Gastrocnemius medialis (tissue), 4 donors: Measurements from ENCODE around the gene MAOB.

ENCODE experiments used
- POLR2A ChIP-seq, 2 donors: fragments of 450-650 bp; IDR thresholded peaks; one replicate each; pipeline ENCODE4 v1.6.1; 2017; ENCODE audit warnings: antibody characterized with exemption in 2 of 2, mild to moderate bottlenecking in 2 of 2, moderate library complexity in 2 of 2
- TF ChIP-seq, protein P1 (sequence below), 5 experiments: fragments of 450-650 bp in 3 of 5; fragments of 200-600 bp in 2 of 5; sonication (generic) in 2 of 5; IDR thresholded peaks in 4 of 5; conservative IDR thresholded peaks in 1 of 5; 1 replicate in 4 of 5; 2 replicates in 1 of 5; pipeline ENCODE4 v1.5.1; 2016 to 2019; ENCODE audit warnings: antibody characterized with exemption in 5 of 5, mild to moderate bottlenecking in 3 of 5, moderate library complexity in 3 of 5

DNA sequence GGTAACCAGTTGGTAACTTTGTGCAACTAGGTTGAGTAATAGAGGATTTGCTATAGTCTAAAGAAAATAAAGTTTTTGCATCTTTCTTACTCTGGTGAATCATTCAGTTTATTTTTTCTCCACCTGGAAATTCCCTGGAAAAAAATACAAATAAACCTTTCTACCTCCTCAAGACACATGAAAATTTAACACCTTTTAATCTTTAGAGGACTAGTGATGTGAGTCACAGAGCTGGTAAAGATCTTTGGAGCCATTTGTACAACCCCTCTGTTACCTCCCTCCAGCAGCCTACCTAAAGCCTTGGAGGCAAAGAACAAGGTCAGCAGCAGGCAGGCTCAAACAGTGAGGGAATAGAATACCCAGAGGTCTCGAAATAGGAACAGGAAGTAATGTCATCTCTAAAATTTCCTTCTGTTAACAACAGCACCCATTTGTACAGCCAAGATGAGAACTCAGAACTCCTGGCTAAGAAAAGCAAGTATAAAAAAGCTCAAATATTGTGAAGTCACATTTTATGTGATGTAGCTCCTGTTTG, 10.2 kb upstream of the MAOB start:
- TF ChIP-seq, protein P1, sequence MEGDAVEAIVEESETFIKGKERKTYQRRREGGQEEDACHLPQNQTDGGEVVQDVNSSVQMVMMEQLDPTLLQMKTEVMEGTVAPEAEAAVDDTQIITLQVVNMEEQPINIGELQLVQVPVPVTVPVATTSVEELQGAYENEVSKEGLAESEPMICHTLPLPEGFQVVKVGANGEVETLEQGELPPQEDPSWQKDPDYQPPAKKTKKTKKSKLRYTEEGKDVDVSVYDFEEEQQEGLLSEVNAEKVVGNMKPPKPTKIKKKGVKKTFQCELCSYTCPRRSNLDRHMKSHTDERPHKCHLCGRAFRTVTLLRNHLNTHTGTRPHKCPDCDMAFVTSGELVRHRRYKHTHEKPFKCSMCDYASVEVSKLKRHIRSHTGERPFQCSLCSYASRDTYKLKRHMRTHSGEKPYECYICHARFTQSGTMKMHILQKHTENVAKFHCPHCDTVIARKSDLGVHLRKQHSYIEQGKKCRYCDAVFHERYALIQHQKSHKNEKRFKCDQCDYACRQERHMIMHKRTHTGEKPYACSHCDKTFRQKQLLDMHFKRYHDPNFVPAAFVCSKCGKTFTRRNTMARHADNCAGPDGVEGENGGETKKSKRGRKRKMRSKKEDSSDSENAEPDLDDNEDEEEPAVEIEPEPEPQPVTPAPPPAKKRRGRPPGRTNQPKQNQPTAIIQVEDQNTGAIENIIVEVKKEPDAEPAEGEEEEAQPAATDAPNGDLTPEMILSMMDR (IDR thresholded peaks at IDR 0.05 in 4 of 5, conservative IDR thresholded peaks at IDR 0.05 in 1 of 5): no peak
- no peak for TF ChIP-seq POLR2A (IDR thresholded peaks at IDR 0.05)
